ENCODE data around the gene LTB.

The LTB gene

GRCh38 chr6:31629014-31629413 lies 46.8 kb upstream of the LTB start:
- ATAC-seq: no peak
- TF ChIP-seq ZNF565 (CRISPR knock-in tag; conservative IDR thresholded peaks at IDR 0.05; ENCODE audit: low read depth): no peak
- TF ChIP-seq ZNF70 (CRISPR knock-in tag; IDR thresholded peaks at IDR 0.05): no peak

- no peak for ATAC-seq
- TF ChIP-seq ZNF565 (CRISPR knock-in tag; conservative IDR thresholded peaks at IDR 0.05; ENCODE audit: low read depth): no peak
- no peak for TF ChIP-seq CREB5 (CRISPR knock-in tag; IDR thresholded peaks at IDR 0.05; ENCODE audit: low read depth)
- no peak for TF ChIP-seq TSHZ2 (CRISPR knock-in tag; IDR thresholded peaks at IDR 0.05)
- no peak for TF ChIP-seq POU6F1 (CRISPR knock-in tag; IDR thresholded peaks at IDR 0.05; ENCODE audit: borderline replicate concordance, low read depth)
- no peak for TF ChIP-seq ESRRG (CRISPR knock-in tag; IDR thresholded peaks at IDR 0.05)
- no peak for TF ChIP-seq ARNTL (CRISPR knock-in tag; IDR thresholded peaks at IDR 0.05; ENCODE audit: borderline replicate concordance, low read depth)
- TF ChIP-seq, protein P1, sequence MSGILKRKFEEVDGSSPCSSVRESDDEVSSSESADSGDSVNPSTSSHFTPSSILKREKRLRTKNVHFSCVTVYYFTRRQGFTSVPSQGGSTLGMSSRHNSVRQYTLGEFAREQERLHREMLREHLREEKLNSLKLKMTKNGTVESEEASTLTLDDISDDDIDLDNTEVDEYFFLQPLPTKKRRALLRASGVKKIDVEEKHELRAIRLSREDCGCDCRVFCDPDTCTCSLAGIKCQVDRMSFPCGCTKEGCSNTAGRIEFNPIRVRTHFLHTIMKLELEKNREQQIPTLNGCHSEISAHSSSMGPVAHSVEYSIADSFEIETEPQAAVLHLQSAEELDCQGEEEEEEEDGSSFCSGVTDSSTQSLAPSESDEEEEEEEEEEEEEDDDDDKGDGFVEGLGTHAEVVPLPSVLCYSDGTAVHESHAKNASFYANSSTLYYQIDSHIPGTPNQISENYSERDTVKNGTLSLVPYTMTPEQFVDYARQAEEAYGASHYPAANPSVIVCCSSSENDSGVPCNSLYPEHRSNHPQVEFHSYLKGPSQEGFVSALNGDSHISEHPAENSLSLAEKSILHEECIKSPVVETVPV (CRISPR knock-in tag; IDR thresholded peaks at IDR 0.05): no peak
- no peak for TF ChIP-seq ZNF8 (CRISPR knock-in tag; IDR thresholded peaks at IDR 0.05)
- TF ChIP-seq ISL1 (CRISPR knock-in tag; IDR thresholded peaks at IDR 0.05): no peak
- no peak for TF ChIP-seq PPARA (CRISPR knock-in tag; IDR thresholded peaks at IDR 0.05; ENCODE audit: borderline replicate concordance)
- TF ChIP-seq PATZ1 (CRISPR knock-in tag; IDR thresholded peaks at IDR 0.05; ENCODE audit: borderline replicate concordance): no peak
- TF ChIP-seq RARB (CRISPR knock-in tag; IDR thresholded peaks at IDR 0.05): no peak
- no peak for TF ChIP-seq TOX (CRISPR knock-in tag; IDR thresholded peaks at IDR 0.05; ENCODE audit: borderline replicate concordance)
- TF ChIP-seq ZC3H10 (CRISPR knock-in tag; IDR thresholded peaks at IDR 0.05): no peak
- TF ChIP-seq OSR1 (CRISPR knock-in tag; IDR thresholded peaks at IDR 0.05): no peak
- TF ChIP-seq CSDC2 (CRISPR knock-in tag; IDR thresholded peaks at IDR 0.05): no peak
Observed at GRCh38 chr6:31627690-31628287, 45.6 kb upstream of the LTB start.

GRCh38 chr6:31626952-31627351 lies 44.7 kb upstream of the LTB start:
- no peak for ATAC-seq
- no peak for TF ChIP-seq ISL1 (CRISPR knock-in tag; IDR thresholded peaks at IDR 0.05)

GRCh38 chr6:31624070-31624469 lies 41.8 kb upstream of the LTB start:
- no peak for ATAC-seq

More at GRCh38 chr6:31624070-31624469, 41.8 kb upstream of the LTB start:
- TF ChIP-seq ZNF70 (CRISPR knock-in tag; IDR thresholded peaks at IDR 0.05) (no peak), CREB5 (CRISPR knock-in tag; IDR thresholded peaks at IDR 0.05; ENCODE audit: low read depth) (no peak), ISL1 (CRISPR knock-in tag; IDR thresholded peaks at IDR 0.05) (no peak), ZFP30 (CRISPR knock-in tag; IDR thresholded peaks at IDR 0.05) (no peak), PPARA (CRISPR knock-in tag; IDR thresholded peaks at IDR 0.05; ENCODE audit: borderline replicate concordance) (no peak), TSHZ2 (CRISPR knock-in tag; IDR thresholded peaks at IDR 0.05) (no peak), ARNTL (CRISPR knock-in tag; IDR thresholded peaks at IDR 0.05; ENCODE audit: borderline replicate concordance, low read depth) (no peak), ZNF565 (CRISPR knock-in tag; conservative IDR thresholded peaks at IDR 0.05; ENCODE audit: low read depth) (no peak)
